ENCODE measurements around the gene ANK3.
"Not testable (repeated sequence)": the region's sequence is repeated elsewhere in the genome, so short reads cannot be mapped to it uniquely, and the experiment has no call there.

ANK3 gene

GRCh38 chr10:60093317-60093716, 296.4 kb downstream of the ANK3 start:
- DNase-seq (ENCODE audit: low spot score) = no peak

- no peak for DNase-seq (ENCODE audit: low spot score)
These were observed 302.8 kb downstream of the ANK3 start for GRCh38 chr10:60086862-60087261.

- no peak for DNase-seq (ENCODE audit: low spot score)
These were observed 303.3 kb downstream of the ANK3 start for GRCh38 chr10:60086421-60086820.

- no peak for DNase-seq (ENCODE audit: low spot score)
These were observed 306.8 kb downstream of the ANK3 start for GRCh38 chr10:60082744-60083344.

GRCh38 chr10:60082341-60082740, 307.3 kb downstream of the ANK3 start:
- no peak for DNase-seq (ENCODE audit: low spot score)

GRCh38 chr10:60073781-60074656, 315.7 kb downstream of the ANK3 start:
- DNase-seq (ENCODE audit: low spot score) = no peak

GRCh38 chr10:60073397-60073780, 316.3 kb downstream of the ANK3 start:
- no peak for DNase-seq (ENCODE audit: low spot score)

GRCh38 chr10:60069311-60069710, 320.4 kb downstream of the ANK3 start:
- no peak for DNase-seq (ENCODE audit: low spot score)

- DNase-seq (ENCODE audit: low spot score) = no peak
These were observed 339.3 kb downstream of the ANK3 start for GRCh38 chr10:60050366-60050765.

- DNase-seq (ENCODE audit: low spot score) = peak; percentile 6
These were observed 341.6 kb downstream of the ANK3 start for GRCh38 chr10:60048091-60048501.

GRCh38 chr10:60045571-60045970, 344.1 kb downstream of the ANK3 start:
- no peak for DNase-seq (ENCODE audit: low spot score)

- no peak for DNase-seq (ENCODE audit: low spot score)
These were observed 344.7 kb downstream of the ANK3 start for GRCh38 chr10:60044971-60045370.

- DNase-seq (ENCODE audit: low spot score) = no peak
These were observed 345.4 kb downstream of the ANK3 start for GRCh38 chr10:60044242-60044641.

GRCh38 chr10:60043561-60044241, 346.0 kb downstream of the ANK3 start:
- no peak for DNase-seq (ENCODE audit: low spot score)

GRCh38 chr10:60042914-60043313, 346.8 kb downstream of the ANK3 start:
- no peak for DNase-seq (ENCODE audit: low spot score)

GRCh38 chr10:60042262-60042661, 347.4 kb downstream of the ANK3 start:
- DNase-seq (ENCODE audit: low spot score) = no peak

- no peak for DNase-seq (ENCODE audit: low spot score)
These were observed 348.1 kb downstream of the ANK3 start for GRCh38 chr10:60041489-60042133.

- no peak for DNase-seq (ENCODE audit: low spot score)
These were observed 349.5 kb downstream of the ANK3 start for GRCh38 chr10:60040014-60040662.

- no peak for DNase-seq (ENCODE audit: low spot score)
These were observed 353.7 kb downstream of the ANK3 start for GRCh38 chr10:60035984-60036383.

GRCh38 chr10:60035375-60035774, 354.3 kb downstream of the ANK3 start:
- not testable (repeated sequence) for DNase-seq (ENCODE audit: low spot score)

- DNase-seq (ENCODE audit: low spot score) = peak; percentile 20
These were observed 357.0 kb downstream of the ANK3 start for GRCh38 chr10:60032723-60033122.

- no peak for DNase-seq (ENCODE audit: low spot score)
These were observed 358.0 kb downstream of the ANK3 start for GRCh38 chr10:60031664-60032063.
